Liver (tissue), 9 donors: ENCODE measurements around the gene USP46. TPM values are rescaled to one million over a fixed set of nuclear protein-coding genes. Genes with fewer than 3 reads are reported as not detected.

Experiments
- DNase-seq: peaks from one replicate; pipeline ENCODE4 v3.0.0-alpha.2; 2017; ENCODE audit warnings: low spot score
- H3K27ac ChIP-seq, 2 donors: one replicate each; pipeline ENCODE4 v1.7.0; 2013; ENCODE audit warnings: inconsistent platforms in 2 of 2, low read length in 2 of 2, control low read depth in 1 of 2, low read depth in 1 of 2, mild to moderate bottlenecking in 1 of 2
- H3K27me3 ChIP-seq, 4 donors: one replicate each; pipeline versions ENCODE4 v1.6.1 to v1.7.0; 2013; ENCODE audit warnings: low read length in 3 of 4, inconsistent platforms in 1 of 4, mild to moderate bottlenecking in 1 of 4, moderate library complexity in 1 of 4; ENCODE audit not compliant: control insufficient read depth in 4 of 4, insufficient read depth in 4 of 4
- H3K36me3 ChIP-seq, 4 donors: one replicate each; pipeline versions ENCODE4 v1.6.1 to v1.7.0; 2013; ENCODE audit warnings: low read length in 3 of 4, mild to moderate bottlenecking in 3 of 4, low read depth in 1 of 4, moderate library complexity in 1 of 4; ENCODE audit not compliant: control insufficient read depth in 4 of 4, insufficient read depth in 3 of 4
- H3K4me1 ChIP-seq, 4 donors: one replicate each; pipeline versions ENCODE4 v1.6.1 to v1.7.0; 2013; ENCODE audit warnings: low read length in 3 of 4, mild to moderate bottlenecking in 3 of 4, moderate library complexity in 1 of 4; ENCODE audit not compliant: control insufficient read depth in 4 of 4, insufficient read depth in 4 of 4
- H3K4me3 ChIP-seq, 3 donors: one replicate each; pipeline versions ENCODE4 v1.6.1 to v1.7.0; 2013; ENCODE audit warnings: low read length in 3 of 3, control low read depth in 1 of 3, low read depth in 1 of 3, mild to moderate bottlenecking in 1 of 3
- H3K9ac ChIP-seq, 2 donors: one replicate each; pipeline ENCODE4 v1.7.0; 2013; ENCODE audit warnings: low read length in 2 of 2, mild to moderate bottlenecking in 2 of 2, moderate library complexity in 2 of 2, control low read depth in 1 of 2, low read depth in 1 of 2
- H3K9me3 ChIP-seq, 4 donors: one replicate each; pipeline versions ENCODE4 v1.6.1 to v1.7.0; 2013; ENCODE audit warnings: low read length in 3 of 4; ENCODE audit not compliant: control insufficient read depth in 4 of 4
- ATF3 ChIP-seq: IDR thresholded peaks from 2 replicates; pipeline ENCODE4 v1.6.1; 2016; ENCODE audit warnings: antibody characterized with exemption
- CTCF ChIP-seq: fragments of 150-350 bp; IDR thresholded peaks from 2 replicates; pipeline ENCODE4 v1.5.1; 2017; ENCODE audit warnings: improper control_type of control experiment, low read depth, low read length; ENCODE audit not compliant: missing input control
- EGR1 ChIP-seq, 2 donors: IDR thresholded peaks; 2 replicates each; pipeline ENCODE4 v1.6.1; 2016 to 2018; ENCODE audit warnings: antibody characterized with exemption in 2 of 2, low read depth in 2 of 2
- FOXA1 ChIP-seq: IDR thresholded peaks from 2 replicates; pipeline ENCODE4 v1.6.1; 2016; ENCODE audit warnings: antibody characterized with exemption
- FOXA2 ChIP-seq: IDR thresholded peaks from 2 replicates; pipeline ENCODE4 v1.6.1; 2016; ENCODE audit warnings: antibody characterized with exemption
- GABPA ChIP-seq, 2 donors: IDR thresholded peaks in 1 of 2; conservative IDR thresholded peaks in 1 of 2; 2 replicates each; pipeline ENCODE4 v1.6.1; 2016; ENCODE audit warnings: antibody characterized with exemption in 2 of 2, mild to moderate bottlenecking in 1 of 2, moderate library complexity in 1 of 2
- HNF4A ChIP-seq, 2 donors: conservative IDR thresholded peaks; 2 replicates each; pipeline ENCODE4 v1.6.1; 2016; ENCODE audit warnings: antibody characterized with exemption in 2 of 2, mild to moderate bottlenecking in 2 of 2
- HNF4G ChIP-seq: IDR thresholded peaks from 2 replicates; pipeline ENCODE4 v1.6.1; 2016; ENCODE audit warnings: antibody characterized with exemption
- JUND ChIP-seq, 2 donors: IDR thresholded peaks; 2 replicates each; pipeline ENCODE4 v1.6.1; 2016; ENCODE audit warnings: antibody characterized with exemption in 2 of 2
- MAX ChIP-seq: IDR thresholded peaks from 2 replicates; pipeline ENCODE4 v1.6.1; 2016; ENCODE audit warnings: antibody characterized with exemption
- NR2F2 ChIP-seq: IDR thresholded peaks from 2 replicates; pipeline ENCODE4 v1.6.1; 2016; ENCODE audit warnings: antibody characterized with exemption
- RAD21 ChIP-seq, 2 donors: IDR thresholded peaks; 2 replicates each; pipeline ENCODE4 v1.6.1; 2016; ENCODE audit warnings: antibody characterized with exemption in 2 of 2, mild to moderate bottlenecking in 2 of 2
- REST ChIP-seq: IDR thresholded peaks from 2 replicates; pipeline ENCODE4 v1.6.1; 2016; ENCODE audit warnings: antibody characterized with exemption, mild to moderate bottlenecking
- RXRA ChIP-seq, 2 donors: IDR thresholded peaks; 2 replicates each; pipeline ENCODE4 v1.6.1; 2017 to 2018; ENCODE audit warnings: antibody characterized with exemption in 2 of 2, mild to moderate bottlenecking in 1 of 2
- SP1 ChIP-seq: IDR thresholded peaks from 2 replicates; pipeline ENCODE4 v1.6.1; 2018; ENCODE audit warnings: antibody characterized with exemption, mild to moderate bottlenecking
- TAF1 ChIP-seq: conservative IDR thresholded peaks from 2 replicates; pipeline ENCODE4 v1.6.1; 2016; ENCODE audit warnings: antibody characterized with exemption, mild to moderate bottlenecking
- YY1 ChIP-seq: IDR thresholded peaks from 2 replicates; pipeline ENCODE4 v1.6.1; 2016; ENCODE audit warnings: antibody characterized with exemption, mild to moderate bottlenecking
- ZBTB33 ChIP-seq: IDR thresholded peaks from 2 replicates; pipeline ENCODE4 v1.6.1; 2016; ENCODE audit warnings: antibody characterized with exemption
- WGBS: extraction: QIAGEN DNeasy Blood & Tissue Kit; methylation state at CpG from one replicate; pipeline ENCODE4 v1.1.7; 2013; 5-methylcytosine and 5-hydroxymethylcytosine counted together
- polyA plus RNA-seq, 2 donors: library from polyadenylated mRNA; stranded (reverse) in 1 of 2; unstranded in 1 of 2; fragments of 200-250 nt in 1 of 2; fragments of >200 nt in 1 of 2; fragmentation: Nextera tagmentation in 1 of 2; extraction: Ambion mirVana in 1 of 2; gene quantifications; one replicate each; pipeline versions ENCODE4 v1.2.1 to v1.2.3, GENCODE V29; 2013 to 2015
- total RNA-seq, 2 donors: library from RNA; depleted of rRNA; stranded (reverse); fragments of >200 nt; gene quantifications; one replicate each; pipeline ENCODE4 v1.2.3, GENCODE V29; 2014
- donor health status: healthy.
- donor health status: healthy.
- donor health status: healthy.
- donor health status: healthy.
- donor health status: healthy.

Gene USP46
- total and polyA plus RNA-seq, 4 donors: 2.3 to 5.5 (median 3.9) TPM

GRCh38 chr4:52572936-52573485, 86.1 kb downstream of the USP46 start:
- no peak overlapping the region for H3K4me3 ChIP-seq
- no peak overlapping the region for H3K27ac ChIP-seq
- no peak overlapping the region for H3K9ac ChIP-seq
- no peak for TF ChIP-seq ZBTB33
- TF ChIP-seq HNF4G: no peak
- TF ChIP-seq JUND (IDR thresholded peaks at IDR 0.05): no peak
- TF ChIP-seq SP1: no peak
- no peak for TF ChIP-seq NR2F2
- no peak for TF ChIP-seq YY1
- TF ChIP-seq FOXA2: no peak
- TF ChIP-seq MAX: no peak
- TF ChIP-seq EGR1 (IDR thresholded peaks at IDR 0.05; ENCODE audit: low read depth in 2 of 2): no peak
- no peak for TF ChIP-seq FOXA1
- no peak for TF ChIP-seq ATF3
- no peak for TF ChIP-seq TAF1
- TF ChIP-seq HNF4A (conservative IDR thresholded peaks at IDR 0.05): no peak
- no peak for TF ChIP-seq GABPA (IDR thresholded peaks at IDR 0.05 in 1 of 2, conservative IDR thresholded peaks at IDR 0.05 in 1 of 2)
- no peak for TF ChIP-seq RAD21 (IDR thresholded peaks at IDR 0.05)
- no peak for TF ChIP-seq REST
- no peak for TF ChIP-seq RXRA (IDR thresholded peaks at IDR 0.05)
- TF ChIP-seq CTCF: no peak
- H3K9me3 ChIP-seq: no peaks in the 10 kb centered on the region
- no peaks in the 10 kb centered on the region for H3K27me3 ChIP-seq
- DNase-seq: no peak
- WGBS: 95% methylated on average over 6 of the region's 6 CpGs
- no peaks in the 10 kb centered on the region for H3K4me1 ChIP-seq
- H3K36me3 ChIP-seq: no peaks in the 10 kb centered on the region
